HS-5 (cell line): Measurements from ENCODE around the gene PEX6.
"Not testable (repeated sequence)": the region's sequence is repeated elsewhere in the genome, so short reads cannot be mapped to it uniquely, and the experiment has no call there.

Experiments
- DNase-seq: peaks from one replicate; pipeline ENCODE4 v3.0.0-alpha.2; 2012; ENCODE audit warnings: low read depth

PEX6 gene

GRCh38 chr6:42966571-42966970, 12.4 kb downstream of the PEX6 start:
- no peak for DNase-seq

GRCh38 chr6:42963855-42964605, 15.0 kb downstream of the PEX6 start:
- no peak for DNase-seq

GRCh38 chr6:42963179-42963854, 15.7 kb downstream of the PEX6 start:
- DNase-seq = no peak

- no peak for DNase-seq
Observed at GRCh38 chr6:42962502-42963178, 16.3 kb downstream of the PEX6 start.

- no peak for DNase-seq
Observed at GRCh38 chr6:42962096-42962495, 16.9 kb downstream of the PEX6 start.

- no peak for DNase-seq
Observed at GRCh38 chr6:42961020-42961470, 17.9 kb downstream of the PEX6 start.

GRCh38 chr6:42960243-42961019, 18.6 kb downstream of the PEX6 start, which contains the start of gene GNMT:
Gene GNMT, plus strand, starts transcription at chr6:42960754. Its CDS starts 14 bp downstream, at chr6:42960768.
- no peak for DNase-seq

GRCh38 chr6:42959917-42960242, 19.1 kb downstream of the PEX6 start:
- DNase-seq = no peak

- no peak for DNase-seq
Observed at GRCh38 chr6:42958125-42958524, 20.9 kb downstream of the PEX6 start.

- not testable (repeated sequence) for DNase-seq
Observed at GRCh38 chr6:42954405-42954804, 24.6 kb downstream of the PEX6 start.

- DNase-seq = no peak
Observed at GRCh38 chr6:42952389-42952788, 26.6 kb downstream of the PEX6 start.

GRCh38 chr6:42947950-42948349, 31.0 kb downstream of the PEX6 start:
- no peak for DNase-seq

GRCh38 chr6:42942444-42942843, 36.5 kb downstream of the PEX6 start:
- no peak for DNase-seq

GRCh38 chr6:42941356-42941755, 37.6 kb downstream of the PEX6 start:
- not testable (repeated sequence) for DNase-seq

GRCh38 chr6:42940493-42941045, 38.4 kb downstream of the PEX6 start:
- no peak for DNase-seq

- DNase-seq = no peak
Observed at GRCh38 chr6:42939810-42940167, 39.2 kb downstream of the PEX6 start.

- no peak for DNase-seq
Observed at GRCh38 chr6:42938987-42939809, 39.8 kb downstream of the PEX6 start.

GRCh38 chr6:42938428-42938796, 40.6 kb downstream of the PEX6 start:
- no peak for DNase-seq

GRCh38 chr6:42937548-42938427, 41.2 kb downstream of the PEX6 start:
- DNase-seq = no peak

- DNase-seq = no peak
Observed at GRCh38 chr6:42936398-42936797, 42.6 kb downstream of the PEX6 start.
